Fibroblast of pulmonary artery (primary cell): ENCODE results near the gene CDH16.

Source experiments
- DNase-seq: peaks from one replicate; pipeline ENCODE4 v3.0.0-alpha.2; 2010; ENCODE audit warnings: low read depth
- H3K4me3 ChIP-seq: replicated peaks from 2 replicates; pipeline ENCODE4 v1.5.1; 2011; ENCODE audit warnings: low read depth, mild to moderate bottlenecking, control low read depth, low read length, moderate library complexity
- TF ChIP-seq, protein P1 (sequence below): IDR thresholded peaks from 2 replicates; pipeline ENCODE4 v1.5.1; 2011; ENCODE audit warnings: mild to moderate bottlenecking, control low read depth, low read length, inconsistent platforms; ENCODE audit errors: missing control alignments

The CDH16 gene

GRCh38 chr16:66863707-66864106, 55.0 kb downstream of the CDH16 start:
- no peak for DNase-seq
- TF ChIP-seq, protein P1, sequence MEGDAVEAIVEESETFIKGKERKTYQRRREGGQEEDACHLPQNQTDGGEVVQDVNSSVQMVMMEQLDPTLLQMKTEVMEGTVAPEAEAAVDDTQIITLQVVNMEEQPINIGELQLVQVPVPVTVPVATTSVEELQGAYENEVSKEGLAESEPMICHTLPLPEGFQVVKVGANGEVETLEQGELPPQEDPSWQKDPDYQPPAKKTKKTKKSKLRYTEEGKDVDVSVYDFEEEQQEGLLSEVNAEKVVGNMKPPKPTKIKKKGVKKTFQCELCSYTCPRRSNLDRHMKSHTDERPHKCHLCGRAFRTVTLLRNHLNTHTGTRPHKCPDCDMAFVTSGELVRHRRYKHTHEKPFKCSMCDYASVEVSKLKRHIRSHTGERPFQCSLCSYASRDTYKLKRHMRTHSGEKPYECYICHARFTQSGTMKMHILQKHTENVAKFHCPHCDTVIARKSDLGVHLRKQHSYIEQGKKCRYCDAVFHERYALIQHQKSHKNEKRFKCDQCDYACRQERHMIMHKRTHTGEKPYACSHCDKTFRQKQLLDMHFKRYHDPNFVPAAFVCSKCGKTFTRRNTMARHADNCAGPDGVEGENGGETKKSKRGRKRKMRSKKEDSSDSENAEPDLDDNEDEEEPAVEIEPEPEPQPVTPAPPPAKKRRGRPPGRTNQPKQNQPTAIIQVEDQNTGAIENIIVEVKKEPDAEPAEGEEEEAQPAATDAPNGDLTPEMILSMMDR = no peak
- no peak overlapping the region for H3K4me3 ChIP-seq

DNA sequence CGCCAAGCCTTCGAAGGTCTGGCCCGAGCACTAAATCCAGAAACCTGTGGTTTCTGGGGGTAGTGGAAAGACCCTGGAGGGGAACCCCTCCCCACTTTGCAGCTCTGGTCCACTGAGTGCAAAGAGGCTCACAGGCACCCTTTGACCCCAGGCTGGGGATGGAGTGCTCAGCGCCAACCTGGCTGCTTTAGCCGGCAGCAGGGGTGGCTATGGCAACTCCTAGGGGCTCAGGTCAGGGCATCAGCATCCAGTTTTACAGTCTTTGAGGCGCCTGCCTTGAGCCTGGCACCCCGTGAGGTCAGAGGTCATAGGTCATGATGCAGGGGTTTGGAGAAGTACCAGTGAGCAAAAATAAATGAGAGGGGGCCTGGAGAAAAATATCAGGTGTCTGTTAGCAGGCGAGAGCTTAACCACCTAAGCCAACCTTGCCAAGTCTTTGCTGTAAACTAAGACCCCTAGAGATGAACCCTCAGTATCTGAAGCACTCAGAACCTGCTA, 56.6 kb downstream of the CDH16 start:
- no peak for DNase-seq
- TF ChIP-seq, protein P1 = no peak
- no peak overlapping the region for H3K4me3 ChIP-seq

DNA sequence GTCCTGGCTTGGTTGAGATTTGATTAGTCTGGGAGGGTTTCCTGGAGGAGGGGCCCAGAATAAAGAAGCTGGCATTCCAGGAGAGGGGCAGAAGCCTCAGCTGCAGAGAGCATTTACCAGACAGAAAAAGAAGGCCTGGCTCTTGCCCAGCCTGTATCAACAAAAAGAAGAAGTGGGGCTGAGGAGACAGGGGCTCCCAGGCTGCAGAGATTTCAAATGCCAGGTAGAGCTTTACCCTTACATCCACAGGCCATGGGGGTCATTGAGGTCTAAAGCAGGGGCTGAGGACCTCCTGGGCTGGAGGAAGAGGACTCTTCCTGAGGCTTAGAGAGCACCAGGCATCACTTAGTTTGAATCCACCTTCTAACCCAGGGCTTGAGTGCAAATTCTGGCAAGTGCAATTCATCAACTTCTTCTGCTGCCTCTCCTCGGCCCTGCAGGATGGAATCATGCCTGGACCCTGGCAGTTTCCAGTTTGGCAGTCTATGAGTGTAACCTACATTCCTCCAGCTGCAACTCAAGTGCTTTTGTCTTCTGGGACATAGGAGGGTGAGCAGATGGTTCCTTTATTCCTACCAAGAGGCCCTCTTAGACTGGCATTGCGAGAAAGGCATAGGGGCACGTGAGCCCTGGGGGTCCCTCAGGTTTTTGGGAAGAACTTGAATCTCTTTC, 59.2 kb downstream of the CDH16 start:
- DNase-seq = no peak
- H3K4me3 ChIP-seq = no peak overlapping the region
- TF ChIP-seq, protein P1 = no peak

DNA sequence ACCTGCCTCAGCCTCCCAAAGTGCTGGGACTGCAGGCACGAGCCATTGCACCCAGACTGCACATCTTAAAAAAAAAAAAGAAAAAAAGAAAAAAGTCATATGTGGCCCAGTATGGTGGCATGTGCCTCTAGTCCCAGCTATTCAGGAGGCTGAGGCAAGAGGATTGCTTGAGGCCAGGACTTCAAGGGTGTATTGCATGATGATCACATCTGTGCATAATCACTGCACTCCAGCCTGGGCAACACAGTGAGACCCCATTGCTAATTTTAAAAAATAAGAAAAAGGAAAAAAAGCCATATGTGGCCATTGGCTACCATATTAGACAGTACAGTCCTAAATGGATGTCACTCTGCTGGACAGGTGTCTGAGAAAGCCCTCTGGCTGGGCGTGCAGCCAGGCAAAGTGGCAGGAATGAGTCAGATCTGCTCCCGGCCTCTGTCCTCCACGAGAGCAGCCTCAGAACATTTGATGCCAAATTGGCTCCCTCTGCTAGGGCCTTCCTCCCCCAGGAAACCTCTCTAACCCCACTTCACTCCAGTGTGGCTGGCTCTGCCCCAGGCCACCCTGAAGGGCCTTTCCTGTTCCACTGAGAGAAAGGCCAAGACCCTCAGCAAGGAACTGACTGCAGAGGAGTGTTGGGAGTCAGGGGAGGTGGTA, 59.8 kb downstream of the CDH16 start:
- TF ChIP-seq, protein P1 = no peak
- H3K4me3 ChIP-seq = no peak overlapping the region
- DNase-seq = peak; percentile 58
